Activated naive CD8-positive, alpha-beta T cell treated with anti-CD3 and anti-CD28 coated beads, Interleukin-2, amount 50 U/mL, for 24 hours (primary cell): Measurements from ENCODE around the gene NSDHL.
"Not testable (repeated sequence)": the region's sequence is repeated elsewhere in the genome, so short reads cannot be mapped to it uniquely, and the experiment has no call there.

ENCODE experiments used
- ATAC-seq: fragments of 150-1000 bp; cut with Tn5 transposase; one replicate; pipeline ENCODE4 v1.10.0; 2021
- DNase-seq: peaks from one replicate; pipeline ENCODE4 v3.0.0; 2021
- H3K27ac Mint-ChIP-seq: one replicate; pipeline ENCODE4 v1.8.0; 2021; ENCODE audit warnings: mild to moderate bottlenecking, mixed read lengths
- H3K27me3 Mint-ChIP-seq: one replicate; pipeline ENCODE4 v1.8.0; 2021; ENCODE audit warnings: mixed read lengths
- H3K36me3 Mint-ChIP-seq: one replicate; pipeline ENCODE4 v1.8.0; 2021; ENCODE audit warnings: low read depth, mixed read lengths
- H3K4me1 Mint-ChIP-seq: one replicate; pipeline ENCODE4 v1.8.0; 2021; ENCODE audit warnings: mixed read lengths
- H3K4me3 Mint-ChIP-seq: one replicate; pipeline ENCODE4 v1.8.0; 2021; ENCODE audit warnings: mild to moderate bottlenecking, moderate library complexity, mixed read lengths
- H3K9me3 Mint-ChIP-seq: one replicate; pipeline ENCODE4 v1.8.0; 2021; ENCODE audit warnings: mixed read lengths

Gene NSDHL

GRCh38 chrX:152830312-152831305 lies at the start of gene NSDHL, which contains the start of gene CETN2:
TSS of gene NSDHL (plus strand) at chrX:152831063. CDS start at chrX:152846325, 15,262 bp downstream.
TSS of gene CETN2 (minus strand) at chrX:152830757. CDS start at chrX:152830710, 47 bp downstream.
- no peaks in the 10 kb centered on the region for H3K9me3 Mint-ChIP-seq
- peaks cover 5% of the 10 kb centered on the region for H3K36me3 Mint-ChIP-seq
- peak; percentile 98 for ATAC-seq
- peak; percentile 89 for DNase-seq
- H3K27ac Mint-ChIP-seq = peak within 1 kb of the TSS; percentile 86
- peak within 1 kb of the TSS; percentile 88 for H3K4me3 Mint-ChIP-seq
- H3K27me3 Mint-ChIP-seq = no peaks in the 10 kb centered on the region
- peaks cover 17% of the 10 kb centered on the region for H3K4me1 Mint-ChIP-seq

DNA sequence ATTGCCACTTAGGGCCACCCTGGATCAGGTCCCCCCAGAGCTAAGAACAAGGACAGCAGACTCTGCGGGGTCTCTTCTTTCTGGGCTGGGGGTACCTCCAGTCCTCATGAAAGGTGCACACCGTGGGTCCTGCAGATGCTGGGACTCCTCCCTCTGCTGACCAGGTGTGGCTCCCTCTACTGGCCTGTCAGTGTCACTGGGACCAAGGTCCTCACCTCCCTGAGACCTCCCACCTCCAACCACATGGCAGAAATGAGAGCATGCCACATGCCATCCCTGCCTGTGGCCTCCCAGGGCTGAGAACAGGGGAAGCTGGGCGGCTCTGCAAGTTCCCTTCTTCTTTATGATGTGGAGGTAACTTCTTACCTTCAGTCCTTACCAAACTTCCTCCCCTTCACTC lies 43.8 kb upstream of the NSDHL start:
- H3K4me1 Mint-ChIP-seq, H3K9me3 Mint-ChIP-seq, H3K27me3 Mint-ChIP-seq, DNase-seq, H3K36me3 Mint-ChIP-seq, H3K27ac Mint-ChIP-seq, H3K4me3 Mint-ChIP-seq: not testable (repeated sequence)
- ATAC-seq = peak; percentile 76

DNA sequence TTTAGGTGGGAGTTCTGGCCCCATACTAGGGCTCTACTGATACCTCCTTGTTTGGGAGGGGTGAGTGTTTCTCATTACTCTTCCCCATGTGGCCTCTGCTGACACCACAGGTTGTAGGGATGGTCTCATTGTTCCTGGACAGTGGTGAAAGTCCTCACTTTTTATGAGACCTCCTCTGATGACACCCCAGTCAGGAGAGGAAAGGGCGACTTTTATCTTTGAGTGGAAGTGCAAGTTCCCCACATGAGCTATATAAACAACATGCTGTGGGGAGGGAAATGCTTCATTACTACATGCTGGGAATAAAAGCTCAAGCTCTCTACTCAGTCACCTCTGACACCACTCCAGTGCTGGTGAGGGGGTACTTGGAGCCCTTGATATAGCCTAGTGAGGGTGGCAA lies 31.9 kb upstream of the NSDHL start:
- Mint-ChIP-seq H3K9me3 (no peaks in the 10 kb centered on the region), H3K36me3 (no peaks in the 10 kb centered on the region), H3K4me1 (no peaks in the 10 kb centered on the region), H3K27ac (no peak overlapping the region), H3K4me3 (no peak overlapping the region), H3K27me3 (peaks cover 2% of the 10 kb centered on the region)
- no peak for DNase-seq
- no peak for ATAC-seq

DNA sequence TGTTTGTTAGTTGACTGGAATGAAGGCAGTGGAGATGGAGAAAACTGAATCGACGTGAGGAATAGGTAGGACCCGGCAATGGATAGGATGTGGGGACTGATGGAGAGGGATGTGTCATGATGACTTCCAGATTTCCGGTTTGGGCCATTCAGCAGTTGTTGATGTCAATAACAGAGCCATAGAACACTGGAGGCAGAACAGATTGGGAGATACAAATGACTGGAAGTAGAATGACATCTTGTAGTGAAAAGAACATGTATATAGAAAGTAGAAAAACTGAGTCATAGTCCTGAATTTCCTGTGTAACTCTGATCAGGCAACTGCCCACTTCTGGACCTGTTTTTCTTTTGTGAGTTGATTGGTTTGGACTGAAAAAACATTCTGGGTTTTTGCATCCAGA lies 24.8 kb upstream of the NSDHL start:
- DNase-seq = no peak
- Mint-ChIP-seq H3K27me3 (peaks cover 4% of the 10 kb centered on the region), H3K27ac (no peak overlapping the region), H3K4me1 (peaks cover 3% of the 10 kb centered on the region), H3K36me3 (no peaks in the 10 kb centered on the region), H3K4me3 (no peak overlapping the region), H3K9me3 (no peaks in the 10 kb centered on the region)
- no peak for ATAC-seq

DNA sequence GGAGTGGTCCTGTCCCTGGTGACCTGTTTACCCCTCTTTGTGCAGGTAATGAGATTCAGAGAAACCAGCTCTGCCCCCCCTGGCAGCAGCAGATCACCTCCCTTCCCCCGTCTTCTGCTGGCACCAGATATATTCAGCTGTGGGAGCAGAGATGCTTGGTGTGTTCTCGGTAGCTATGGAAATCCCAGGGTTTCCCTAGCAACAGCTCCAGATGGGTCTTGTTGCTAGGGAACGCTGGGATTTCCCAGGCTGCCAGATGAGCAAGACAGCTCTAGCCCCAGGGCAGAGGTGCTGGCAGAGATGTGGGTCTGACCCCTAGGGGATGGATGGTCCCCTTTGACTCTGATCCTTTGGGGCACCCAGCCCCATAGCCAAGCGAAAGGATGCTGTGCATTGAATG lies 20.5 kb upstream of the NSDHL start:
- Mint-ChIP-seq H3K36me3 (no peaks in the 10 kb centered on the region), H3K27me3 (no peaks in the 10 kb centered on the region), H3K4me1 (peaks cover 4% of the 10 kb centered on the region), H3K9me3 (no peaks in the 10 kb centered on the region), H3K27ac (no peak overlapping the region), H3K4me3 (no peak overlapping the region)
- ATAC-seq (no peak), DNase-seq (no peak)

DNA sequence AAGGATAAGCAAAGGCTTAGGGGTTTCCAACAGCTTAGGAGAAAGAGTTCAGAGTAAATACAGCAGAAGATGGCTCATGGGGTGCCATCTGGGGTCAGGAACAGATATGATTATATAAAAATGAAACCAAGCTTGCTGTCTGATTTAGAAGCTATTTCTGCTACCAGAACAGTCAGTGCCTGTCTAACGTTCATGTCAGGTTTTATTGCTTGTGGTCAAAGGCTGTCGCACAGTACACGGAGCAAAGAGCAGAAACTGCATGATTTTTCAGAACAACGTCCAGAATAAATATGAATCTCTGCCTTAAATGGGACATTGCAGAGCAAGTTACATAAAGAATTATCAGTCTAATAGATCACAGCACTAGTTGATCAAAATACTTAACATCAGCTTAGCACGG lies 17.7 kb upstream of the NSDHL start:
- no peak overlapping the region for H3K4me3 Mint-ChIP-seq

GRCh38 chrX:152814048-152814447 lies 16.8 kb upstream of the NSDHL start:
- Mint-ChIP-seq H3K27ac (no peak overlapping the region), H3K4me1 (peaks cover 1% of the 10 kb centered on the region), H3K27me3 (peaks cover 2% of the 10 kb centered on the region), H3K9me3 (no peaks in the 10 kb centered on the region), H3K4me3 (no peak overlapping the region), H3K36me3 (no peaks in the 10 kb centered on the region)
- DNase-seq (no peak), ATAC-seq (no peak)

More for the DNA sequence above, 17.7 kb upstream of the NSDHL start:
- DNase-seq (no peak), ATAC-seq (no peak)
- Mint-ChIP-seq H3K27me3 (peaks cover 2% of the 10 kb centered on the region), H3K27ac (no peak overlapping the region), H3K36me3 (no peaks in the 10 kb centered on the region), H3K4me1 (peaks cover 1% of the 10 kb centered on the region), H3K9me3 (no peaks in the 10 kb centered on the region)

GRCh38 chrX:152817078-152817764 lies 13.6 kb upstream of the NSDHL start:
- H3K36me3 Mint-ChIP-seq = no peaks in the 10 kb centered on the region
- peaks cover 5% of the 10 kb centered on the region for H3K4me1 Mint-ChIP-seq
- DNase-seq (peak; percentile 7), ATAC-seq (no peak)
- no peak overlapping the region for H3K27ac Mint-ChIP-seq
- H3K27me3 Mint-ChIP-seq = peaks cover 8% of the 10 kb centered on the region
- no peak overlapping the region for H3K4me3 Mint-ChIP-seq
- H3K9me3 Mint-ChIP-seq = no peaks in the 10 kb centered on the region

DNA sequence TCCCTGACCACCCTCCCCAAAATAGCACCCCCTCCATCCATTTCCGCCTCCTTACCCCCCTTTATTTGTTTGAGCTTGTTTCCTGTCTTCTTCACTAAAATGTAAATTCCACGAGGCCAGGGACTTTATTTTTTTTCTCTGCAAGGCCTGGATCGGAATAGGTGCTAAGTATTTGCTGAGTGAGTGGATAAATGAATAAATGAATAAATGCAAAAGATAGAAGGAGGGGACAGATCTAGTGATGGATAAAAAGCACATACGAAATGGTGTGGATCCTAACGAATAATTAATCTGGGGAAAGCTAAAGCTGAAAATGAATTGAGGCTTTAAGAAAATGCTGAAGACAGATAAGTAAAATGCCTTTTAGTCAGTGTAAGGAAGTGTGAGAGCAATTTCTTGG lies 12.5 kb upstream of the NSDHL start:
- H3K36me3 Mint-ChIP-seq = no peaks in the 10 kb centered on the region
- H3K27me3 Mint-ChIP-seq = peaks cover 8% of the 10 kb centered on the region
- no peak for DNase-seq
- H3K9me3 Mint-ChIP-seq = no peaks in the 10 kb centered on the region
- ATAC-seq = no peak
- H3K4me1 Mint-ChIP-seq = peaks cover 7% of the 10 kb centered on the region
- no peak overlapping the region for H3K27ac Mint-ChIP-seq
- H3K4me3 Mint-ChIP-seq = no peak overlapping the region

DNA sequence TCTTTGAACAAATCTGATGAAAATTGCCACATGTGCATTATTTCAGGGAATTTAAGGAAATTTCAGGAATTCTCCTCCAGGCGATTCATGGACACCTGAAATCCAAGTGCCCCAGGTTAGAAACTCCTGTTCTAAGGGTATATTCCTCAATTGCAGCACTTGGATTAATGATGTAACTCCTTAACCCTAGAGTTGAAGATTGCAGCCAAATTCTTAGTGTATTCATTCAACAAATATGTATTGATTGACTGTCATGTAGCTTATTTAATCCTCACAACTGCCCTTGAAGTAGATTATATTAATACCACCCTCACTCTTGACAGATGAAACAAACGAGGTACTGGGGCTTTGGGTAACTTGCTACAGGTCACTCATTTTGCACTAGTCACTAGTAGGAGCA lies 11.6 kb upstream of the NSDHL start:
- DNase-seq (no peak), ATAC-seq (no peak)
- peaks cover 8% of the 10 kb centered on the region for H3K27me3 Mint-ChIP-seq
- H3K4me3 Mint-ChIP-seq = no peak overlapping the region
- peaks cover 5% of the 10 kb centered on the region for H3K4me1 Mint-ChIP-seq
- no peak overlapping the region for H3K27ac Mint-ChIP-seq
- no peaks in the 10 kb centered on the region for H3K36me3 Mint-ChIP-seq
- H3K9me3 Mint-ChIP-seq = no peaks in the 10 kb centered on the region

DNA sequence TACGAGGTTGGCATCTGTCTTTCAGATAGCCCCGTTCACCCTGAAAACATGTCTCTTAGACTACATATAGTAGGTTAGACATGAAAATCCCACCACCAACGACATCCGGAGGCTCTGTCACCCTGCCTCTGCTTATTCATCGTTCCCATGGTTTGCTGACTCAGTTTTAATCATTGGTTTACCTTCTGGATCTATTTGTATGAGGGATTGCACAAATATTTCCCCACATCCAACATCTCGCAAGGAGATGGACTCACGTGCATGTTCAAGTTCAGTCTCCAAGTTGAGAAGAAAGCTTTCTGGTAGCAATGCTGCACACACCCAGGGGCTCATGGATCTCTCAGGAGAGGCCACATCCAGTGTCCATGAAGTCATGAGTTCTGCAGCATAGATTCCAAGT lies 11.1 kb upstream of the NSDHL start:
- H3K4me1 Mint-ChIP-seq = peaks cover 5% of the 10 kb centered on the region
- peaks cover 8% of the 10 kb centered on the region for H3K27me3 Mint-ChIP-seq
- ATAC-seq (no peak), DNase-seq (no peak)
- no peaks in the 10 kb centered on the region for H3K36me3 Mint-ChIP-seq
- H3K9me3 Mint-ChIP-seq = no peaks in the 10 kb centered on the region
- no peak overlapping the region for H3K27ac Mint-ChIP-seq
- no peak overlapping the region for H3K4me3 Mint-ChIP-seq

DNA sequence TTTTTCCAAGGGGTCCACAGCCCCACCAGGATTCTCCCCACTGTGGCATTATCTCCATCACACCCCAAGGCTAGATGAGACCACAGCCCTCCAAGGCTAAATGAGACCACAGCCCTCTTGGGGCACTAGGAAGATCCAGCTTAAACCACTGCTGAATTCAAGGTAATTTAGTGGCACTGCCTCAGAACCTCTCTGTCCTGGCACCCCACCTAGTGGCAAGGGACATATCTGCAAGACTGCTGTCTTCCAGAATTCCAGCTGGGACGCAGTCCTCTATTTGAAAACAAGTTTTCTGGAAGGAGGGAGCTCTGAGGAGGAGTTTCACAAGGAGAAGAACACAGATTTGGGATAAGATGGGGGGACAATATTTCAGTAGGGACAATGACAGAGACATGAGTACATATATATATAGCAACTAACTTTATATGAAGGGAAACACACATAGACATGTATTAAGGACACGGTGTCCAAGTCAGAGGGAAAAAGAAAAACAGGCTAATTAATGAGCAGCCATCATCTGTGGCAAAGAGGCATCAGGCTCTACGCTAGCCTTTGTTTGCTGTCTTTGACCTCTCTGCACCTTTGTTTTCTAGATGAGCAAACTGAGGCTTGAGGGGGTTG lies 9.6 kb upstream of the NSDHL start:
- H3K4me3 Mint-ChIP-seq = no peak overlapping the region
- H3K27me3 Mint-ChIP-seq = peaks cover 8% of the 10 kb centered on the region
- H3K4me1 Mint-ChIP-seq = peaks cover 5% of the 10 kb centered on the region
- DNase-seq = peak; percentile 8
- H3K36me3 Mint-ChIP-seq = no peaks in the 10 kb centered on the region
- no peaks in the 10 kb centered on the region for H3K9me3 Mint-ChIP-seq
- ATAC-seq = no peak
- H3K27ac Mint-ChIP-seq = no peak overlapping the region

DNA sequence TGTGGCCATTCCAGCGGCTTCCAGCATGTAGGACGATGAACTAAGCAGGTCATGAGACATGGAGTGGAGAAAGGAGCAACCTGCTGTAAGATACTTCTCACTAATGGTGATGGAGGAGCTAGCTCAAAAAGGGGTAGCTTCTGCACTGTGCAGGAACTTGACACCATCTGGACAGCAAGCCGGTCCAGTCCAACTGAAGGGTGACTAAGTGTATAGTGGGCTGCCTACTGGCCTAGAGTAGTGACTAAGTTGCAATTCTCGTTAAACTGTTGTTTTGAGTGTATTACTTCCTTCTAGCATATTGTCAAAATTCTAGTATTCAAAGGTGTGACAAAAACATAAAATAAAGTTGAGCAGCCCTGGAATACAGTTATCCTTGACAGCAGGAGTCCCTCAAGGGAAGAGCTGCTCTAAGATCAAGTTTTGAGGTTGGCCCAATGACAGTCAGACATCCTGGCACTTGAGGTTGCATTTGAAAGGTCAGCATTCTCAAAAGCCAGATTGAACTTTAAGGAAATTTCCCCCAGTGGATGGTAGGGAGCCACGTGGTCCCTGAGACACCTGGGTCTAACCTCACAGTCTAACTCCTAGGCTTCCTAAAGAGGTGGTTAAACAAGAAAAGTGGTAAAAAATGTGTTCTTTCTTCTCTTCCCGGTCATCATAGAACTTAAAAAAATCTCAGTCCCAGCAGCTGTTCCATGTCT lies 8.3 kb upstream of the NSDHL start:
- Mint-ChIP-seq H3K27ac (no peak overlapping the region), H3K4me3 (no peak overlapping the region), H3K27me3 (peaks cover 6% of the 10 kb centered on the region), H3K9me3 (no peaks in the 10 kb centered on the region), H3K36me3 (no peaks in the 10 kb centered on the region), H3K4me1 (peaks cover 5% of the 10 kb centered on the region)
- ATAC-seq = no peak
- no peak for DNase-seq

GRCh38 chrX:152823657-152824056 lies 7.2 kb upstream of the NSDHL start:
- H3K27me3 Mint-ChIP-seq = peaks cover 6% of the 10 kb centered on the region

More at GRCh38 chrX:152823657-152824056, 7.2 kb upstream of the NSDHL start:
- Mint-ChIP-seq H3K9me3 (no peaks in the 10 kb centered on the region), H3K27ac (no peak overlapping the region), H3K4me3 (no peak overlapping the region), H3K36me3 (no peaks in the 10 kb centered on the region), H3K4me1 (peaks cover 5% of the 10 kb centered on the region)
- ATAC-seq (no peak), DNase-seq (no peak)
